NOMO-1 treated with dmso at 0.1 percent for 144 hours (cell line): ENCODE results near the gene NYAP2.

Experiments used
- DNase-seq: peaks from one replicate; lab custom pipeline; 2025; ENCODE audit not compliant: unreplicated experiment; lab: John Stamatoyannopoulos, UW

The NYAP2 gene

DNA sequence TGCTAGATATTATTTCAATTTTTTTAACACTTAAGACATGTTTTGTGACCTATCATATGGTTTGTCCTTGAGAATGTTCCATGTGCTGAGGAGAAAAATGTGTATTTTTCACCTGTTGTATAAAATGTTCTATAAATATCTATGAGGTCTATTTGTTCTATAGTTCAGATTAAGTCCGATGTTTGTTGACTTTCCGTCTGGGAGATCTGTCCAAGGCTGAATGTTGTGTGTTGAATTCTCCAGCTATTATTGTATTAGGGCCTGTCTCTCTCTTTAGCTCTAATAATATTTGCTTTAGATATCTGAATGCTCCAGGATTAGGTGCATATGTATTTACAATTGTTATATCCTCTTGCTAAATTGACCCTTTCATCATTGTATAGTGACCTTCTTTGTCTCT is 144.1 kb downstream of the NYAP2 start:
- DNase-seq = no peak

GRCh38 chr2:225556461-225556860 is 157.0 kb downstream of the NYAP2 start:
- DNase-seq = no peak

- DNase-seq = no peak
Observed at GRCh38 chr2:225558399-225559071, 159.0 kb downstream of the NYAP2 start.

DNA sequence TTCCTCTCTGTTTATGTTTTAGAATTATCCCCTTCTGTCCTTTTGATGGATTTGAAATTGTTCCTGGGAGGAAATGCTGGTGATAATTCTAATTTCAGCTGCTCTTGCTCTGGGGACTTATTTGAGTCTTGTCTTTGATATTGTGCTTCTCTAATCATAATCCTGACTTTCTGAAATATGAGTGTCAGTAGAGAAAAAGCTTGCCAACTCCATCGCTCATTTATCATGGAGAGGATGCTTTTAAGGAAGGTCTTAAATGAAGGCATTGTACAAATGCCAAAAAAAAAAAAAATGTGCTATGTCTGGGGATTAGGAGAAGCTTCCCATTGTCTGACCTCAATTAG is 159.5 kb downstream of the NYAP2 start:
- no peak for DNase-seq

- no peak for DNase-seq
Observed at GRCh38 chr2:225566798-225567197, 167.3 kb downstream of the NYAP2 start.

DNA sequence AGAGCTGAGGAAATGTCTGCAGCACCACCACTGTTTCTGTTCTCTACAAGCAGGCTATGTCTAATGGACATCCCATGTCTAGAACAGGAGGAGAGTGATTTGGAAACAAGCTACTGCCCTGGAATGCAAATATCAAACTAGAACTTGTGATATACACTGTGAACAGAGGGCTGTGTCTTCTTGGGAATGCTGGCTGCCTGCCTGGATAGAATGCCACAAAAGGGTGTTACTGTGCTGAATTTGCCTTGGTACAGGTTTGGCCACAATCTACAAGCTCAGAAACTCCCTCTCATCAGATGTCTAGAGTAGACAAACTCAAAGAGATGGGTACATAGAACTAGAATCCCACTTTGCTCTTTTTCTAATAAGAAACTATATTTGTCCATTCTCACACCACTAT is 170.5 kb downstream of the NYAP2 start:
- no peak for DNase-seq

DNA sequence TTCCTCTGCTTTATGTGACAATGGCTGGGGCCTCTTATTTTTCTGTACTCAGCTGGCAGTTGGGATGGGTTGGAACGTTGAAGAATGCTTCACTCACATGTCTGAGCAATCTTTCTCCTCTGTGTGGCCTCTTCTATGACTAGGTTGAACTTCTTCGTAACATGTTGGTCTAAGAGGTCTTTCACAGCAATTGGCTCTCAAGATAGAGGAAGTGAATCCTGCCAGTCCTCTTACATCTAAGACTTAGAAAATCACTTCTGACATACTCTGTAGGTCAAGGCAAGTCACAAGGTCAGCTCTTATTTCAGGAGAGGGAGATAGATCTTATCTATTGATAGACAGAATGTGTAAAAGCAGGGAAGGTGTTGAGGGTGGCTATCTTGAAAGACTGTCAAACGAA is 174.1 kb downstream of the NYAP2 start:
- DNase-seq = no peak

DNA sequence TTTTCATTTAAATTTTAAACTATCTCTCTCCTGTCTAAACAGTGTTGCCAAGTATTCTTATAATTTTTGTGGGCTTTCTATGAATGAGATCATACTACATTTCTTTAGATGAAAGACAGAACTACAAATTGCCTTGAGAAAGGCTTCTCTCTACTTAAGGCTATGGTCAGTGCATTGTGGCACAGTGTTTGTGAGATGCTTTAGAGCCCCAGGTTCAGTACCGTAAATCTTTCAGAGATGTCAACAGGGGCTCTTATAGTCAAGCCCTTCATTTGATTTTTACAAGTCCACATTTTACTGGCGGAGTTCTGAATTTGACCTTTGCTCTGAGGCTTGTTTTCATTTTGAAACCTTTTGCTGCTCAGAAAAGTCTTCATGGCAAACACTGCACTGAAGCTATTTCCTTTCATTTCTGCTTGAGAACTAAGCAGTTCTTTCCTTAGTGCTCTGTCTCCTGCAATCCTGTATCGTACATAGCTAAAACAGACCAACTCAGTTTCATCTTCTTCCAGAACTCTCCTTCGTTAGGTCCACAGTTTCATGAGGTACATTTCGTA is 175.2 kb downstream of the NYAP2 start:
- no peak for DNase-seq

DNA sequence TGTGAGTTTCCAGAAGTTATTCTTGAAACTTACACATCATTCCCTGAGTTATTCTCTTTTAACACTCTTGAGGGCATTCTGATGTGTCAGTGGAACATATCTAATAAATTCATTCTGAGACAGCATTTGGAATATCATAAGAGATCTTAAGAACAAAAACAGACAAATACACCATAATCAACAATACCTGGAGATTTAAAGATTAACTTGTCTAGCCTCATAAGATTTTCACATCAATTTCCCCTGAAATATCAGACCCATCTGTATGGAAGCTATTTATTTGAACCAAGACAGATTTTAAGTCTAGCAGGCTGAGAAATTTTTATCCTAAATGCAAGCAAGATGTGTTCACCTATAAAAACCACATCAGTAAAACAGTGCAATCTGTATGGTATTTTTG is 181.6 kb downstream of the NYAP2 start:
- no peak for DNase-seq

DNA sequence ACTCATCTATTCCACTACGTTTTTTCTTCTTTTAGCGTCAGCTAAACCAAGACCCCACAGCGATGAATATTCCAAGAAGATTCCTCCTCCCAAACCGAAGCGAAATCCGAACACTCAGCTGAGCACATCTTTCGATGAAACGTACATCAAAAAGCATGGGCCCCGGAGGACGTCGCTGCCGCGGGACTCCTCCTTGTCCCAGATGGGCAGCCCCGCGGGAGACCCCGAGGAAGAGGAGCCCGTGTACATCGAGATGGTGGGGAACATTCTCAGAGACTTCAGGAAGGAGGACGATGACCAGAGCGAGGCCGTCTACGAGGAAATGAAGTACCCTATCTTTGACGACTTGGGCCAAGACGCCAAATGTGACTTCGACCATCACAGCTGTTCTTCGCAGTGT is 182.4 kb downstream of the NYAP2 start:
- DNase-seq = no peak

DNA sequence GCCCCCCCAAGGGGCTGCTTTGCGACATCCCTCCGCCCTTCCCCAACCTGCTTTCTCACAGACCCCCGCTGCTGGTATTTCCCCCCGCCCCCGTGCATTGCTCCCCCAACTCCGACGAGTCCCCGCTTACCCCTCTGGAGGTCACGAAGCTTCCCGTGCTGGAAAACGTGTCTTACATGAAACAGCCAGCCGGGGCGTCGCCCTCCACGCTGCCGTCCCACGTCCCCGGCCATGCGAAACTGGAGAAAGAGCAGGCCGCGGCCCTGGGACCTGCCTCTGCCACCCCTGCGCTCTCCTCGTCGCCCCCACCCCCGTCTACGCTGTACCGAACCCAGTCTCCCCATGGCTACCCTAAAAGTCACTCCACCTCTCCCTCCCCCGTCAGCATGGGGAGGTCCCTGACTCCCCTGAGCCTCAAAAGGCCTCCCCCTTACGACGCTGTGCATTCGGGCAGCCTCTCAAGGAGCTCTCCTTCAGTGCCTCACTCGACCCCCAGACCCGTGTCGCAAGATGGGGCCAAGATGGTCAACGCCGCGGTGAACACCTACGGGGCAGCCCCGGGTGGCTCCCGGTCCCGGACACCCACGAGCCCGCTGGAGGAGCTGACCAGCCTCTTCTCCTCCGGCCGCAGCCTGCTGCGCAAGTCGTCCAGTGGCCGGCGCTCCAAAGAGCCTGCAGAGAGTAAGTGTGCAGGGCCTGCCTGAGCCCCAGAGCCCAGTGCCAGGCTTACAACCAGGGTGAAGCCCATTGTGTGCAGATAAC is 183.0 kb downstream of the NYAP2 start:
- no peak for DNase-seq

- DNase-seq = no peak
Observed at GRCh38 chr2:225584796-225585195, 185.3 kb downstream of the NYAP2 start.

GRCh38 chr2:225590932-225591331 is 191.4 kb downstream of the NYAP2 start:
- DNase-seq = no peak

- DNase-seq = no peak
Observed at GRCh38 chr2:225597911-225598310, 198.4 kb downstream of the NYAP2 start.

GRCh38 chr2:225598426-225598825 is 198.9 kb downstream of the NYAP2 start:
- DNase-seq = no peak

GRCh38 chr2:225598897-225599296 is 199.4 kb downstream of the NYAP2 start:
- DNase-seq = no peak

GRCh38 chr2:225599856-225600255 is 200.3 kb downstream of the NYAP2 start:
- DNase-seq = no peak

- no peak for DNase-seq
Observed at GRCh38 chr2:225600444-225600843, 200.9 kb downstream of the NYAP2 start.

DNA sequence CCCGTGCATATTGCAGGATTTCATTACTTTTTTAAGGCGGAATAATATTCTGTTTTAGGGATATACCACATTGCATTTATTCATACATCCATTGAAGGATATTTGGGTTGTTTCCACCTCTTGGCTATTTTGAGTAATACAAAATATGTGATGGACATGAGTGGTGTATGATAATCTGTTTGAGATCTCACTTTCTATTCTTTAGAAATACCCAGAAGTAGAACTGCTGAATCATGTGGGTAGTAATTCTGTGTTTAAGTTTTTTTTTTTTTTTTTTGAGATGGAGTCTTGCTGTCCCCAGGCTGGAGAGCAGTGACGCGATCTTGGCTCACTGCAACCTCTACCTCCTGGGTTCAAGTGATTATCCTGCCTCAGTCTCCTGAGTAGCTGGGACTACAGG is 201.4 kb downstream of the NYAP2 start:
- no peak for DNase-seq

- DNase-seq = no peak
Observed at GRCh38 chr2:225602205-225602604, 202.7 kb downstream of the NYAP2 start.

DNA sequence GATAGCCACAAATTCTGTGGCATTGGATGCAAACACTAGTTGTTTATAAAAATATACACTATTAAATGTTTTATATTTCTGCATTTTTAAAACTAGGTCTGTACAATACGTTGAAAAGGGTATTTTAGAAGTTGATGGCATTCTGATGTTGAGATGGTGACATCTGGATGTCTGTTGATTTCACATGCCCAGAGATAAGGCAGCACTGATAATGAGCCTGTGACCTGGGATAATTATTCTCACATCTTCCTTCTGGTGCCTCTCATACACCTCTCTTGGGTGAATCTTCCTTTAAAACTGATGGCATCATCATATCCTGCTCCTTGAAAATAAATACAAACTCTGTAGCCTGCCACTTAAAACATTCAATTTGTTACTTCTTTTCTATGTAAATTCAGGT is 208.6 kb downstream of the NYAP2 start:
- DNase-seq = no peak

- no peak for DNase-seq
Observed at GRCh38 chr2:225612636-225613035, 213.1 kb downstream of the NYAP2 start.

- DNase-seq = no peak
Observed at GRCh38 chr2:225614915-225615314, 215.4 kb downstream of the NYAP2 start.
